HL-60 (cell line): Measurements from ENCODE around the gene NCAPD3.

Experiments
- DNase-seq, 2 experiments: peaks; one replicate each; pipeline ENCODE4 v3.0.0-alpha.2; 2010 to 2020; ENCODE audit warnings: low read depth in 1 of 2, low spot score in 1 of 2
- H3K27ac ChIP-seq: fragments of 250-450 bp; sonication (Bioruptor Pico); replicated peaks from 2 replicates; pipeline ENCODE4 v1.5.1; 2020; ENCODE audit warnings: mild to moderate bottlenecking, moderate library complexity
- H3K27me3 ChIP-seq: fragments of 250-450 bp; sonication (Bioruptor Pico); 2 replicates; pipeline ENCODE4 v1.5.1; 2021; ENCODE audit warnings: mild to moderate bottlenecking, moderate library complexity; ENCODE audit not compliant: insufficient read depth, poor library complexity, severe bottlenecking
- H3K4me3 ChIP-seq: replicated peaks from 2 replicates; pipeline ENCODE4 v1.5.1; 2011; ENCODE audit warnings: mild to moderate bottlenecking, control low read depth, low read length; ENCODE audit not compliant: insufficient read depth
- CTCF ChIP-seq: IDR thresholded peaks from one replicate; pipeline ENCODE4 v1.5.1; 2011; ENCODE audit warnings: low read length, control low read depth, inconsistent platforms; ENCODE audit not compliant: insufficient read depth
- GABPA ChIP-seq: IDR thresholded peaks from 2 replicates; pipeline ENCODE4 v1.6.1; 2012; ENCODE audit warnings: low read depth
- POLR2AphosphoS5 ChIP-seq: IDR thresholded peaks from 2 replicates; pipeline ENCODE4 v1.6.1; 2012; ENCODE audit warnings: low read depth
- REST ChIP-seq: IDR thresholded peaks from 2 replicates; pipeline ENCODE4 v1.6.1; 2012; ENCODE audit warnings: low read depth; ENCODE audit not compliant: insufficient replicate concordance
- SPI1 ChIP-seq: IDR thresholded peaks from 2 replicates; pipeline ENCODE4 v1.6.1; 2012; ENCODE audit warnings: low read depth, mild to moderate bottlenecking, borderline replicate concordance

The NCAPD3 gene

GRCh38 chr11:134181707-134182106 is 42.1 kb downstream of the NCAPD3 start:
- no peak overlapping the region for H3K27ac ChIP-seq
- no peak for TF ChIP-seq GABPA
- no peak for TF ChIP-seq CTCF
- no peak for TF ChIP-seq REST
- no peak for TF ChIP-seq SPI1
- TF ChIP-seq POLR2AphosphoS5, result no peak
- H3K4me3 ChIP-seq, result no peak overlapping the region
- no peak for DNase-seq
- H3K27me3 ChIP-seq, result no peaks in the 10 kb centered on the region

- TF ChIP-seq POLR2AphosphoS5 (no peak), CTCF (no peak), SPI1 (no peak), GABPA (no peak), REST (no peak)
Observed at GRCh38 chr11:134178032-134178674, 45.6 kb downstream of the NCAPD3 start.

GRCh38 chr11:134176284-134176683 is 47.5 kb downstream of the NCAPD3 start:
- DNase-seq, result no peak
- no peak for TF ChIP-seq CTCF
- TF ChIP-seq REST, result no peak
- TF ChIP-seq POLR2AphosphoS5, result no peak
- no peak for TF ChIP-seq SPI1
- no peak for TF ChIP-seq GABPA
- no peak overlapping the region for H3K4me3 ChIP-seq
- H3K27me3 ChIP-seq, result no peaks in the 10 kb centered on the region
- H3K27ac ChIP-seq, result no peak overlapping the region

More at GRCh38 chr11:134178032-134178674, 45.6 kb downstream of the NCAPD3 start:
- no peak for DNase-seq
- no peak overlapping the region for H3K27ac ChIP-seq
- no peaks in the 10 kb centered on the region for H3K27me3 ChIP-seq
- H3K4me3 ChIP-seq, result no peak overlapping the region
